HepG2 (cell line): ENCODE data around the gene MTHFS. TPM values are rescaled to one million over a fixed set of nuclear protein-coding genes. Genes with fewer than 3 reads are reported as not detected.

Experiments used
- GABPA ChIP-seq, 2 experiments: IDR thresholded peaks; 2 replicates each; pipeline ENCODE4 v1.6.1; 2011 to 2016; ENCODE audit warnings: low read depth in 2 of 2, low read length in 1 of 2, missing biosample characterization in 1 of 2, missing genetic modification characterization in 1 of 2
- MAFK ChIP-seq, 2 experiments: IDR thresholded peaks in 1 of 2; conservative IDR thresholded peaks in 1 of 2; 2 replicates each; pipeline ENCODE4 v1.6.1; 2011; ENCODE audit warnings: improper control_type of control experiment in 2 of 2, low read length in 2 of 2
- MATR3 ChIP-seq: sonication (generic); formaldehyde crosslinking; IDR thresholded peaks from 2 replicates; pipeline ENCODE4 v1.4.0; 2020; ENCODE audit warnings: missing genetic modification reagents
- MIER2 ChIP-seq: IDR thresholded peaks from 2 replicates; pipeline ENCODE4 v1.6.1; 2016; ENCODE audit warnings: missing biosample characterization, missing genetic modification reagents
- TMF1 ChIP-seq: sonication (generic); formaldehyde crosslinking; IDR thresholded peaks from 2 replicates; pipeline ENCODE4 v1.8.1; 2022; ENCODE audit warnings: low read depth, missing genetic modification reagents
- WIZ ChIP-seq: sonication (generic); formaldehyde crosslinking; IDR thresholded peaks from 2 replicates; pipeline ENCODE4 v1.5.1; 2020; ENCODE audit warnings: mild to moderate bottlenecking, missing genetic modification reagents
- ZNF547 ChIP-seq: sonication (generic); formaldehyde crosslinking; IDR thresholded peaks from 2 replicates; pipeline ENCODE4 v1.5.1; 2020; ENCODE audit warnings: mild to moderate bottlenecking, missing genetic modification reagents
- ZNF703 ChIP-seq: sonication (generic); formaldehyde crosslinking; IDR thresholded peaks from 2 replicates; pipeline ENCODE4 v1.5.1; 2020; ENCODE audit warnings: missing genetic modification reagents, mild to moderate bottlenecking, moderate library complexity, borderline replicate concordance
- ZNF709 ChIP-seq: sonication (generic); formaldehyde crosslinking; IDR thresholded peaks from 2 replicates; pipeline ENCODE4 v1.5.0; 2020; ENCODE audit warnings: mild to moderate bottlenecking, missing genetic modification reagents
- ZSCAN22 ChIP-seq: sonication (generic); formaldehyde crosslinking; IDR thresholded peaks from 2 replicates; pipeline ENCODE4 v1.4.0; 2020; ENCODE audit warnings: mild to moderate bottlenecking, missing genetic modification reagents
- polyA plus RNA-seq, 8 experiments: library from polyadenylated mRNA; depleted of rRNA in 3 of 8; stranded (reverse) in 7 of 8; unstranded in 1 of 8; fragments of >200 nt; fragmentation: Illumina TruSeq in 4 of 8; extraction: Trizol in 4 of 8; gene quantifications; 2 replicates each; pipeline versions ENCODE4 v1.2.1 to v1.2.3, GENCODE V29; 2011 to 2016; ENCODE audit warnings: low read depth in 4 of 8, missing spikeins in 1 of 8, mixed read lengths in 1 of 8; ENCODE audit not compliant: insufficient read depth in 1 of 8
- total RNA-seq, 5 experiments: library from RNA; depleted of rRNA; stranded (reverse); fragments of >200 nt; fragmentation: Illumina TruSeq; extraction: Trizol; gene quantifications; 2 replicates each; pipeline ENCODE4 v1.2.3, GENCODE V29; 2016; ENCODE audit warnings: low read depth in 1 of 5
- TF ChIP-seq, protein P1 (sequence below): sonication (generic); formaldehyde crosslinking; IDR thresholded peaks from 2 replicates; pipeline ENCODE4 v1.4.0; 2020; ENCODE audit warnings: missing genetic modification reagents; ENCODE audit errors: not compliant biosample characterization
- TF ChIP-seq, protein P2 (sequence below): sonication (generic); formaldehyde crosslinking; IDR thresholded peaks from 2 replicates; pipeline ENCODE4; 2020; ENCODE audit warnings: missing genetic modification reagents, mild to moderate bottlenecking, borderline replicate concordance
- TF ChIP-seq, protein P3 (sequence below): sonication (generic); formaldehyde crosslinking; IDR thresholded peaks from 2 replicates; pipeline ENCODE4 v1.8.0; 2022; ENCODE audit warnings: missing genetic modification reagents, mild to moderate bottlenecking, moderate library complexity, borderline replicate concordance
- TF ChIP-seq, protein P4 (sequence below): sonication (generic); formaldehyde crosslinking; IDR thresholded peaks from 2 replicates; pipeline ENCODE4 v1.5.0; 2020; ENCODE audit warnings: mild to moderate bottlenecking, missing genetic modification reagents, moderate library complexity
- TF ChIP-seq, protein P5 (sequence below): sonication (generic); formaldehyde crosslinking; IDR thresholded peaks from 2 replicates; pipeline ENCODE4 v1.4.0; 2020; ENCODE audit warnings: missing genetic modification reagents

The MTHFS gene
- total and polyA plus RNA-seq, 2 of the 13 experiments (the other 11 are each of a cell fraction or from before 2014, with no cell fraction given): 37.0 to 49.7 TPM

DNA sequence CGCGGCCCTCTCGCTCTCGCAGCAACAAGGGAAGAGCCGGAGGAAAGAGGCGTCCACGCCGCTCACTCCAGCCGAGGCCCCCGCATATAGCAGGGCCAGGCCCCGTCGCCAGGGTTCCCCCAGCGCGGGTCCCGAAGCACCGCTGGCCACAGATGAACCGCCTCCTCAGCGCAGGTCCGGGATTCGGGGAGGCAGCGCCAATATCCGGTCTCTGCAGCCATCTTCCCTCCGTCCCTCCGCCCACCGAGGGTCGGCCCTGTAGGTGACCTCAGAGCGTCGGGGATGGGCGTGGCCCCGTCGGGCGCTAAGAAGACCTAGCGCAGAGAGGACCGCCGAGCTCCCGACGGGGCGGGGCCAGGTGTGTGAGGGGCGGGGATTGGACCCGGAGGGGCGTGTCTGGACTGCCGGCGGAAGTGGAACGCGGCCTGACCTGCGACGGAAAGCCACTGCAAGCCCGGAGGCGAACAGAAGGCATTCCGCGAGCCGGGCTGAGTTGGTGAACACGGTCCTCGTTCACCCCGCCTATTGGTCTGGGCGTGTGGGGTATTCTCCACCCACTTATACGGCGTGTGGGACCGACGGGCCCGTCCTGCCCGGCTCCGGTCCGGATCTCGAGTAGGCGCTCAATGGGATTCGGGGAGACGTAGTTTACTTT is 26.8 kb upstream of the MTHFS start (continued):
- TF ChIP-seq GABPA (IDR thresholded peaks at IDR 0.05; ENCODE audit: low read depth, low read length) (peak; percentile 65), GABPA (CRISPR knock-in tag; IDR thresholded peaks at IDR 0.05; ENCODE audit: low read depth) (peak; percentile 89), ZSCAN22 (CRISPR knock-in tag) (no peak), ZNF703 (CRISPR knock-in tag) (no peak), ZNF709 (CRISPR knock-in tag) (peak; percentile 78; the same call in 1 of the 2 replicates), TMF1 (no peak), WIZ (CRISPR knock-in tag) (0 out of 2 replicates have a peak, but pooled peaks have one; percentile 81), MIER2 (no peak), MAFK (conservative IDR thresholded peaks at IDR 0.05 in 1 of 2, IDR thresholded peaks at IDR 0.05 in 1 of 2; ENCODE audit: low read length in 2 of 2) (0 out of 4 replicates have a peak, but pooled peaks of 1 of the 2 experiments have one; percentile 0), ZNF547 (CRISPR knock-in tag) (peak; percentile 70; the same call in 1 of the 2 replicates), MATR3 (CRISPR knock-in tag) (no peak)
- TF ChIP-seq, protein P1, sequence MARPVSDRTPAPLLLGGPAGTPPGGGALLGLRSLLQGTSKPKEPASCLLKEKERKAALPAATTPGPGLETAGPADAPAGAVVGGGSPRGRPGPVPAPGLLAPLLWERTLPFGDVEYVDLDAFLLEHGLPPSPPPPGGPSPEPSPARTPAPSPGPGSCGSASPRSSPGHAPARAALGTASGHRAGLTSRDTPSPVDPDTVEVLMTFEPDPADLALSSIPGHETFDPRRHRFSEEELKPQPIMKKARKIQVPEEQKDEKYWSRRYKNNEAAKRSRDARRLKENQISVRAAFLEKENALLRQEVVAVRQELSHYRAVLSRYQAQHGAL (CRISPR knock-in tag): peak; percentile 36
- TF ChIP-seq, protein P2, sequence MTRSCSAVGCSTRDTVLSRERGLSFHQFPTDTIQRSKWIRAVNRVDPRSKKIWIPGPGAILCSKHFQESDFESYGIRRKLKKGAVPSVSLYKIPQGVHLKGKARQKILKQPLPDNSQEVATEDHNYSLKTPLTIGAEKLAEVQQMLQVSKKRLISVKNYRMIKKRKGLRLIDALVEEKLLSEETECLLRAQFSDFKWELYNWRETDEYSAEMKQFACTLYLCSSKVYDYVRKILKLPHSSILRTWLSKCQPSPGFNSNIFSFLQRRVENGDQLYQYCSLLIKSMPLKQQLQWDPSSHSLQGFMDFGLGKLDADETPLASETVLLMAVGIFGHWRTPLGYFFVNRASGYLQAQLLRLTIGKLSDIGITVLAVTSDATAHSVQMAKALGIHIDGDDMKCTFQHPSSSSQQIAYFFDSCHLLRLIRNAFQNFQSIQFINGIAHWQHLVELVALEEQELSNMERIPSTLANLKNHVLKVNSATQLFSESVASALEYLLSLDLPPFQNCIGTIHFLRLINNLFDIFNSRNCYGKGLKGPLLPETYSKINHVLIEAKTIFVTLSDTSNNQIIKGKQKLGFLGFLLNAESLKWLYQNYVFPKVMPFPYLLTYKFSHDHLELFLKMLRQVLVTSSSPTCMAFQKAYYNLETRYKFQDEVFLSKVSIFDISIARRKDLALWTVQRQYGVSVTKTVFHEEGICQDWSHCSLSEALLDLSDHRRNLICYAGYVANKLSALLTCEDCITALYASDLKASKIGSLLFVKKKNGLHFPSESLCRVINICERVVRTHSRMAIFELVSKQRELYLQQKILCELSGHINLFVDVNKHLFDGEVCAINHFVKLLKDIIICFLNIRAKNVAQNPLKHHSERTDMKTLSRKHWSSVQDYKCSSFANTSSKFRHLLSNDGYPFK (CRISPR knock-in tag): peak; percentile 47; the same call in 1 of the 2 replicates
- TF ChIP-seq, protein P3, sequence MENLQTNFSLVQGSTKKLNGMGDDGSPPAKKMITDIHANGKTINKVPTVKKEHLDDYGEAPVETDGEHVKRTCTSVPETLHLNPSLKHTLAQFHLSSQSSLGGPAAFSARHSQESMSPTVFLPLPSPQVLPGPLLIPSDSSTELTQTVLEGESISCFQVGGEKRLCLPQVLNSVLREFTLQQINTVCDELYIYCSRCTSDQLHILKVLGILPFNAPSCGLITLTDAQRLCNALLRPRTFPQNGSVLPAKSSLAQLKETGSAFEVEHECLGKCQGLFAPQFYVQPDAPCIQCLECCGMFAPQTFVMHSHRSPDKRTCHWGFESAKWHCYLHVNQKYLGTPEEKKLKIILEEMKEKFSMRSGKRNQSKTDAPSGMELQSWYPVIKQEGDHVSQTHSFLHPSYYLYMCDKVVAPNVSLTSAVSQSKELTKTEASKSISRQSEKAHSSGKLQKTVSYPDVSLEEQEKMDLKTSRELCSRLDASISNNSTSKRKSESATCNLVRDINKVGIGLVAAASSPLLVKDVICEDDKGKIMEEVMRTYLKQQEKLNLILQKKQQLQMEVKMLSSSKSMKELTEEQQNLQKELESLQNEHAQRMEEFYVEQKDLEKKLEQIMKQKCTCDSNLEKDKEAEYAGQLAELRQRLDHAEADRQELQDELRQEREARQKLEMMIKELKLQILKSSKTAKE (CRISPR knock-in tag): peak; percentile 32; the same call in 1 of the 2 replicates
- TF ChIP-seq, protein P4, sequence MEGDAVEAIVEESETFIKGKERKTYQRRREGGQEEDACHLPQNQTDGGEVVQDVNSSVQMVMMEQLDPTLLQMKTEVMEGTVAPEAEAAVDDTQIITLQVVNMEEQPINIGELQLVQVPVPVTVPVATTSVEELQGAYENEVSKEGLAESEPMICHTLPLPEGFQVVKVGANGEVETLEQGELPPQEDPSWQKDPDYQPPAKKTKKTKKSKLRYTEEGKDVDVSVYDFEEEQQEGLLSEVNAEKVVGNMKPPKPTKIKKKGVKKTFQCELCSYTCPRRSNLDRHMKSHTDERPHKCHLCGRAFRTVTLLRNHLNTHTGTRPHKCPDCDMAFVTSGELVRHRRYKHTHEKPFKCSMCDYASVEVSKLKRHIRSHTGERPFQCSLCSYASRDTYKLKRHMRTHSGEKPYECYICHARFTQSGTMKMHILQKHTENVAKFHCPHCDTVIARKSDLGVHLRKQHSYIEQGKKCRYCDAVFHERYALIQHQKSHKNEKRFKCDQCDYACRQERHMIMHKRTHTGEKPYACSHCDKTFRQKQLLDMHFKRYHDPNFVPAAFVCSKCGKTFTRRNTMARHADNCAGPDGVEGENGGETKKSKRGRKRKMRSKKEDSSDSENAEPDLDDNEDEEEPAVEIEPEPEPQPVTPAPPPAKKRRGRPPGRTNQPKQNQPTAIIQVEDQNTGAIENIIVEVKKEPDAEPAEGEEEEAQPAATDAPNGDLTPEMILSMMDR (CRISPR knock-in tag): peak; percentile 10; the same call in 1 of the 2 replicates
- TF ChIP-seq, protein P5, sequence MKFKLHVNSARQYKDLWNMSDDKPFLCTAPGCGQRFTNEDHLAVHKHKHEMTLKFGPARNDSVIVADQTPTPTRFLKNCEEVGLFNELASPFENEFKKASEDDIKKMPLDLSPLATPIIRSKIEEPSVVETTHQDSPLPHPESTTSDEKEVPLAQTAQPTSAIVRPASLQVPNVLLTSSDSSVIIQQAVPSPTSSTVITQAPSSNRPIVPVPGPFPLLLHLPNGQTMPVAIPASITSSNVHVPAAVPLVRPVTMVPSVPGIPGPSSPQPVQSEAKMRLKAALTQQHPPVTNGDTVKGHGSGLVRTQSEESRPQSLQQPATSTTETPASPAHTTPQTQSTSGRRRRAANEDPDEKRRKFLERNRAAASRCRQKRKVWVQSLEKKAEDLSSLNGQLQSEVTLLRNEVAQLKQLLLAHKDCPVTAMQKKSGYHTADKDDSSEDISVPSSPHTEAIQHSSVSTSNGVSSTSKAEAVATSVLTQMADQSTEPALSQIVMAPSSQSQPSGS (CRISPR knock-in tag): peak; percentile 71
